ENCODE measurements around the gene SEC16B.

DNA sequence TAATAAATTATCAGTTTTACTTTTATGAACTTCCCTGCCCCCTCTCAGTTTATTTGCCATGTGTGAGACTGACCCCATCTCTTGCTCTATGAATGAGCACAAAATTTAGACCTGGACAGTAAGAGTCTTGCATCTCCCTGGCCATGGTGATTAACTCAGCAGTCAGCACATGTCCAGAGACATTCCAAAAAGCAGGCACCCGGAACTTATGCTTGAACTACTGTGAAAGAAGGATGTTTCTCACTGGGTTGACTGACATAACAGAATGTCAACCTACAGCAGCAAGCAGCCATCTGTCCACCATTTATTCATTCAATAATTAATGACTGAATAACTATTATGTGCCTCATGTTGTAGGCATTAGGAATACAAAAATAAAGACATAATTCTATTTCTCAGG lies 11.3 kb upstream of the SEC16B start:
- TF ChIP-seq, protein P1, sequence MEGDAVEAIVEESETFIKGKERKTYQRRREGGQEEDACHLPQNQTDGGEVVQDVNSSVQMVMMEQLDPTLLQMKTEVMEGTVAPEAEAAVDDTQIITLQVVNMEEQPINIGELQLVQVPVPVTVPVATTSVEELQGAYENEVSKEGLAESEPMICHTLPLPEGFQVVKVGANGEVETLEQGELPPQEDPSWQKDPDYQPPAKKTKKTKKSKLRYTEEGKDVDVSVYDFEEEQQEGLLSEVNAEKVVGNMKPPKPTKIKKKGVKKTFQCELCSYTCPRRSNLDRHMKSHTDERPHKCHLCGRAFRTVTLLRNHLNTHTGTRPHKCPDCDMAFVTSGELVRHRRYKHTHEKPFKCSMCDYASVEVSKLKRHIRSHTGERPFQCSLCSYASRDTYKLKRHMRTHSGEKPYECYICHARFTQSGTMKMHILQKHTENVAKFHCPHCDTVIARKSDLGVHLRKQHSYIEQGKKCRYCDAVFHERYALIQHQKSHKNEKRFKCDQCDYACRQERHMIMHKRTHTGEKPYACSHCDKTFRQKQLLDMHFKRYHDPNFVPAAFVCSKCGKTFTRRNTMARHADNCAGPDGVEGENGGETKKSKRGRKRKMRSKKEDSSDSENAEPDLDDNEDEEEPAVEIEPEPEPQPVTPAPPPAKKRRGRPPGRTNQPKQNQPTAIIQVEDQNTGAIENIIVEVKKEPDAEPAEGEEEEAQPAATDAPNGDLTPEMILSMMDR (IDR thresholded peaks at IDR 0.05 in 4 of 5, conservative IDR thresholded peaks at IDR 0.05 in 1 of 5): no peak
- no peak for TF ChIP-seq POLR2A (IDR thresholded peaks at IDR 0.05)

Measured in gastrocnemius medialis (tissue), 4 donors.